RWPE2 (cell line): Measurements from ENCODE around the gene RCOR3.
"Not testable (repeated sequence)": the region's sequence is repeated elsewhere in the genome, so short reads cannot be mapped to it uniquely, and the experiment has no call there.

ENCODE experiments used
- ATAC-seq: fragments of 200-7000 bp; cut with Tn5 transposase; 3 replicates; pipeline ENCODE4 v1.9.1; 2021; ENCODE audit warnings: low read depth
- DNase-seq: peaks from one replicate; pipeline ENCODE4 v3.0.0-alpha.2; 2020; ENCODE audit warnings: low spot score
- H3K27ac ChIP-seq: fragments of 450-650 bp; 2 replicates; pipeline ENCODE4 v1.5.1; 2017; ENCODE audit warnings: mild to moderate bottlenecking; ENCODE audit not compliant: poor library complexity, severe bottlenecking
- H3K27me3 ChIP-seq: fragments of 250-450 bp; sonication (Bioruptor Pico); 2 replicates; pipeline ENCODE4 v1.5.1; 2021; ENCODE audit warnings: mild to moderate bottlenecking, moderate library complexity; ENCODE audit not compliant: insufficient read depth, poor library complexity, severe bottlenecking
- H3K36me3 ChIP-seq: fragments of 250-450 bp; sonication (Bioruptor Pico); 2 replicates; pipeline ENCODE4 v1.5.1; 2020; ENCODE audit warnings: low read depth, mild to moderate bottlenecking, moderate library complexity
- H3K4me1 ChIP-seq: fragments of 250-450 bp; sonication (Bioruptor Pico); 2 replicates; pipeline ENCODE4 v1.5.1; 2021; ENCODE audit warnings: mild to moderate bottlenecking, moderate library complexity; ENCODE audit not compliant: insufficient read depth, poor library complexity, severe bottlenecking
- H3K4me3 ChIP-seq: fragments of 250-450 bp; sonication (Bioruptor Pico); 2 replicates; pipeline ENCODE4 v1.5.1; 2021; ENCODE audit warnings: mild to moderate bottlenecking, moderate library complexity; ENCODE audit not compliant: severe bottlenecking
- H3K9me3 ChIP-seq: fragments of 250-450 bp; sonication (Bioruptor Pico); 2 replicates; pipeline ENCODE4 v1.5.1; 2021; ENCODE audit warnings: mild to moderate bottlenecking, moderate library complexity; ENCODE audit not compliant: severe bottlenecking
- TF ChIP-seq, protein P1 (sequence below): fragments of 450-650 bp; IDR thresholded peaks from one replicate; pipeline ENCODE4 v1.5.1; 2017; ENCODE audit warnings: mild to moderate bottlenecking, moderate library complexity; ENCODE audit not compliant: poor library complexity, severe bottlenecking

RCOR3 gene

DNA sequence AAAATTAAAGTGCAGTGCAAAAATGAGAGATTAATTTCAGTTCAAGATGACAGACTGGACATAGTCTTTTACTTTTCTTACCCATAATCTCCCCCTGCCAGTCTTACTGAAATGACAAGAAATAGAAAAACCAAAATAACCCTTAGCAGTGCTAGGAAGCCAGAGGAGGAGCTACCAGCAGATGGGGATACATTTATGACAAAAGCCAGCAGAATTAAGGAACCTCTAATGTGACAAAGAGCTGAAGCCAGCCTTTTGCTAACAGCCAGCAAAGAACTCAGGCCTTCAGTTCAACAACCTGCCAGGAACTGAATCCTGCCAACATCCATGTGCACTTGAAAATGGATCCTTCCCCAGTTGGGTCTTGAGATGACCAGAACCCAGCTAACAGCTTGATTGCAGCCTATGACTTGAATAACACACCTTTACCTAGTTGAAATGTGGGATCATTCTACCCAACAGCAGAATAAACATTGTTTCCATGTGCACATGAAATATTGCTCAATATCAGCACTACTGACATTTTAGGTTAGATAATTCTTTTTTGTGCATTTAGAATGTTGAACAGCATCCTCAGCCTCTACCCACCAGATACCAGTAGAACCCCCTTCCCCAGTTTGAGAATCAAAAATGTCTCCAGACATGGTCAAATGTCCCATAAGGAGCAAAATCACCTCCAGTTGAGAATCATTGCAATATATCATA is 59.6 kb downstream of the RCOR3 start:
- no peaks in the 10 kb centered on the region for H3K4me1 ChIP-seq
- DNase-seq, result no peak
- H3K27ac ChIP-seq, result no peak overlapping the region
- ATAC-seq, result no peak
- H3K36me3 ChIP-seq, result peaks cover 4% of the 10 kb centered on the region; the same call in 1 of the 2 replicates
- TF ChIP-seq, protein P1, sequence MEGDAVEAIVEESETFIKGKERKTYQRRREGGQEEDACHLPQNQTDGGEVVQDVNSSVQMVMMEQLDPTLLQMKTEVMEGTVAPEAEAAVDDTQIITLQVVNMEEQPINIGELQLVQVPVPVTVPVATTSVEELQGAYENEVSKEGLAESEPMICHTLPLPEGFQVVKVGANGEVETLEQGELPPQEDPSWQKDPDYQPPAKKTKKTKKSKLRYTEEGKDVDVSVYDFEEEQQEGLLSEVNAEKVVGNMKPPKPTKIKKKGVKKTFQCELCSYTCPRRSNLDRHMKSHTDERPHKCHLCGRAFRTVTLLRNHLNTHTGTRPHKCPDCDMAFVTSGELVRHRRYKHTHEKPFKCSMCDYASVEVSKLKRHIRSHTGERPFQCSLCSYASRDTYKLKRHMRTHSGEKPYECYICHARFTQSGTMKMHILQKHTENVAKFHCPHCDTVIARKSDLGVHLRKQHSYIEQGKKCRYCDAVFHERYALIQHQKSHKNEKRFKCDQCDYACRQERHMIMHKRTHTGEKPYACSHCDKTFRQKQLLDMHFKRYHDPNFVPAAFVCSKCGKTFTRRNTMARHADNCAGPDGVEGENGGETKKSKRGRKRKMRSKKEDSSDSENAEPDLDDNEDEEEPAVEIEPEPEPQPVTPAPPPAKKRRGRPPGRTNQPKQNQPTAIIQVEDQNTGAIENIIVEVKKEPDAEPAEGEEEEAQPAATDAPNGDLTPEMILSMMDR, result no peak
- H3K4me3 ChIP-seq, result no peak overlapping the region
- no peaks in the 10 kb centered on the region for H3K27me3 ChIP-seq
- no peaks in the 10 kb centered on the region for H3K9me3 ChIP-seq

DNA sequence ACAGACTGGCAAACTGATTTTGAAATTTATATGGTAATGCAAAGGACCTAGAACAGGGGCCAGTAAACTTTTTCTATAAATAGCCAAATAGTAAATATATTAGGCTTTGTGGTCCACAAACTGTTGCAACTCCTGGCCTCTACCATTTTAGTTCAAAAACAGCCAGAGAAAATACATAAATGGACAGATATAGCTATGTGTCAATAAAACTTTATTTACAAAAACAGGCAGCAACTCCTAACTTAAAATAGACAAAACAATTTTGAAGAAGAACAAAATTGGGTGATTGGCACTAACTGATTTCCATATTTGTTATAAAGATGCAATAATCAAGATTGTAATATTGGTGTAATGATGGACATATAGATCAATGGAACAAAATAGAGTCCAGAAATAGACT is 60.7 kb downstream of the RCOR3 start:
- H3K9me3 ChIP-seq, result no peaks in the 10 kb centered on the region
- DNase-seq (no peak), ATAC-seq (no peak)
- H3K27ac ChIP-seq, result no peak overlapping the region
- TF ChIP-seq, protein P1, result no peak
- H3K36me3 ChIP-seq, result peaks cover 2% of the 10 kb centered on the region; the same call in 1 of the 2 replicates
- no peaks in the 10 kb centered on the region for H3K27me3 ChIP-seq
- no peaks in the 10 kb centered on the region for H3K4me1 ChIP-seq
- H3K4me3 ChIP-seq, result no peak overlapping the region

DNA sequence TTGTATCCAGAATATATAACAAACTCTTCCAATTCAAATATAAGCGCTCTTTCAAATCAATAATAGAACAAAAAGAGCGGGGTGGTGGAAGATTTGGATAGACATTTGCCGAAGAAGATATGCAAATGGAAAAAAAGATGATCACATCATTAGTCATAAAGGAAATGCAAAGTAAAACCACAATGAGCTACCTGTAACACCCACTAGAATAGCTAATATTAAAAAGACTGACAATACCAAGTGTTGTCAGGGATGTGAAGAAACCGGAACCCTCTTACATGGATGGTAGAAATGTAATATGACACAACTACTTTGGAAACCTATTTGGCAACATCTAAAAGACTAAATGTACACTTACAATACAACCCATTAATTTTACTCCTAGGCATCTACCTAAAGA is 61.8 kb downstream of the RCOR3 start:
- TF ChIP-seq, protein P1, result no peak
- H3K27me3 ChIP-seq, result no peaks in the 10 kb centered on the region
- no peak overlapping the region for H3K27ac ChIP-seq
- no peak overlapping the region for H3K4me3 ChIP-seq
- no peaks in the 10 kb centered on the region for H3K9me3 ChIP-seq
- no peaks in the 10 kb centered on the region for H3K36me3 ChIP-seq
- DNase-seq, result no peak
- no peaks in the 10 kb centered on the region for H3K4me1 ChIP-seq
- peak; percentile 82 for ATAC-seq

DNA sequence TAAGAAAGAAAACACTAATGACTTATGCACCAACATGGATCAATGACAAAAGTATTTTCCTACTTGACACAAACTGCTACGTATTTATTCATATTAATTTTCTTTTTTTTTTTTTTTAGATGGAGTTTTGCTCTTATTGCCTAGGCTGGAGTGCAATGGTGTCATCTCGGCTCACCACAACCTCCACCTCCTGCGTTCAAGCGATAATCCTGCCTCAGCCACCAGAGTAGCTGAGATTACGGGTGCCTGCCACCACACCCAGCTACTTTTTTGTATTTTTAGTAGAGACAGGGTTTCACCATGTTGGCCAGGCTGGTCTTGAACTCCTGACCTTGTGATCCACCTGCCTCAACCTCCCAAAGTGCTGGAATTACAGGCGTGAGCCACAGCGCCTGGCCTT is 62.5 kb downstream of the RCOR3 start:
- H3K4me1 ChIP-seq, H3K36me3 ChIP-seq, H3K4me3 ChIP-seq, DNase-seq, H3K27me3 ChIP-seq, H3K27ac ChIP-seq, ATAC-seq, H3K9me3 ChIP-seq: not testable (repeated sequence)

DNA sequence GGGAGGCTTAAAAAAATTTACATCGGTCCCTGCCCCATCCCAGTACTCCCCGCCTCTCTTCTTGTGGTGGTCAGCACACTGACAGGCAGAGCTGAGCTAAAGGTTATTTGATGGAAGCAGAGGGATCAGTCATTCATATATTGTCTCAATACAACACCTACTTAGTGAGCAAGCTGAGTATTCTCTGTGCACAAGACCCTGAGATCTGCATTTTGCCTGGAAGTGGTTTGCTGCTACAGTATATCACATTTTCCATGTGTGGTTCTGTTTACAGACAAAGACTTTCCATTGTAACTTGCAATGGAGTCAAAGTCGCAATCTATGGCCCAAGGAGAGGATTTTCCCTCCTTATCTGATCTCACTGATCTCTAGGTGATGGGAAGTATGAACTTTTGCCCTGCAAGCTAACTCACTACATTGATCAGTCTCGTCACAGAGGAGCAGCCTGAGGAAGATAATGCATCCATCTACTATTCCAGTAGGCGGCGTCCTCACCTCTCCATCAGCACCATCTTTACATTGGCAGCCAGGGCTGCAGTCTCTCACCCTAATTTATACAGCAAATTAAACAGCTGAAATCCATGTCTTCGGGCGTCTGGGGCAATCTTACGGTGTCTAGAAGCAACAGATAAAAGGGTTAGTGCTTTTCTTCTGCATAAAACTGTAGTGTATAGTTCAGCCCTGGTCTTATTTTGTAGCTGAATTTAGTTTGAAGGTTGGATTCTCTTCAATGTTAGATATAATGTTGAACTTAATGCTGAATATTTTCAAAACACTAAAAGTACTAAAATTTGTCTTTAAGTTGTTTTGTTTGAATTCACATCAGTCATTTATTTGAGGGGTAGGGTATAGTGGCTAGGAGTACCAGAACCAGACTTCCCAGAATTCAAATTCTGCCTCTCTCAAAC is 64.2 kb downstream of the RCOR3 start:
- H3K36me3 ChIP-seq, result no peaks in the 10 kb centered on the region
- H3K4me1 ChIP-seq, result no peaks in the 10 kb centered on the region
- peak; percentile 64 for ATAC-seq

More for the DNA sequence above, 64.2 kb downstream of the RCOR3 start:
- DNase-seq, result no peak
- Histone ChIP-seq H3K9me3 (no peaks in the 10 kb centered on the region), H3K27me3 (no peaks in the 10 kb centered on the region), H3K4me3 (no peak overlapping the region), H3K27ac (no peak overlapping the region)
- TF ChIP-seq, protein P1, result peak; percentile 78
